MM.1S (cell line): Measurements from ENCODE around the gene TDRD12.

Experiments
- DNase-seq: peaks from one replicate; pipeline ENCODE4 v3.0.0-alpha.2; 2015
- H2AFZ ChIP-seq: fragments of 300-600 bp; sonication (generic); 2 replicates; pipeline ENCODE4 v1.6.0; 2016; ENCODE audit warnings: antibody characterized with exemption, low read length
- H3F3A ChIP-seq: fragments of 300-600 bp; sonication (generic); 2 replicates; pipeline ENCODE4 v1.6.1; 2016; ENCODE audit warnings: mild to moderate bottlenecking, antibody characterized with exemption, low read length, moderate library complexity, mixed read lengths; ENCODE audit not compliant: insufficient read depth
- H3K27ac ChIP-seq: fragments of 300-600 bp; sonication (generic); 2 replicates; pipeline ENCODE4 v1.5.1; 2016; ENCODE audit warnings: mild to moderate bottlenecking, low read length
- H3K27me3 ChIP-seq: fragments of 300-600 bp; sonication (generic); replicated peaks from 2 replicates; pipeline ENCODE4 v1.6.0; 2016; ENCODE audit warnings: low read length; ENCODE audit not compliant: insufficient read depth
- H3K36me3 ChIP-seq: fragments of 300-600 bp; sonication (generic); replicated peaks from 2 replicates; pipeline ENCODE4 v1.6.1; 2016; ENCODE audit warnings: mild to moderate bottlenecking, low read length, mixed read lengths; ENCODE audit not compliant: insufficient read depth
- H3K4me1 ChIP-seq: fragments of 300-600 bp; sonication (generic); 2 replicates; pipeline ENCODE4 v1.6.1; 2016; ENCODE audit warnings: low read length, mixed read lengths
- H3K4me2 ChIP-seq: fragments of 300-600 bp; sonication (generic); 2 replicates; pipeline ENCODE4 v1.6.0; 2016; ENCODE audit warnings: low read depth, low read length
- H3K4me3 ChIP-seq: fragments of 300-600 bp; sonication (generic); 2 replicates; pipeline ENCODE4 v1.5.1; 2016; ENCODE audit warnings: low read length, mixed read lengths
- H3K79me2 ChIP-seq: fragments of 300-600 bp; sonication (generic); 2 replicates; pipeline ENCODE4 v1.6.1; 2016; ENCODE audit warnings: mixed run types, low read length, mixed read lengths
- H3K9ac ChIP-seq: fragments of 300-600 bp; sonication (generic); 2 replicates; pipeline ENCODE4 v1.6.1; 2016; ENCODE audit warnings: low read length, mixed read lengths
- H3K9me2 ChIP-seq: fragments of 300-600 bp; sonication (generic); replicated peaks from 2 replicates; pipeline ENCODE4 v1.6.1; 2016; ENCODE audit warnings: mild to moderate bottlenecking, low read length, mixed read lengths; ENCODE audit not compliant: insufficient read depth
- H3K9me3 ChIP-seq: fragments of 300-600 bp; sonication (generic); replicated peaks from 2 replicates; pipeline ENCODE4 v1.6.1; 2016; ENCODE audit warnings: mild to moderate bottlenecking, low read length, mixed read lengths; ENCODE audit not compliant: insufficient read depth
- H4K20me1 ChIP-seq: fragments of 300-600 bp; sonication (generic); 2 replicates; pipeline ENCODE4 v1.6.1; 2016; ENCODE audit warnings: mild to moderate bottlenecking, low read length, moderate library complexity, mixed read lengths; ENCODE audit not compliant: insufficient read depth
- EZH2 ChIP-seq: fragments of 300-600 bp; sonication (generic); optimal IDR thresholded peaks from 2 replicates; pipeline ENCODE3; 2017; ENCODE audit warnings: low read depth, mild to moderate bottlenecking, antibody characterized with exemption, low read length, mixed read lengths
- EZH2phosphoT487 ChIP-seq: fragments of 300-600 bp; sonication (generic); IDR thresholded peaks from 2 replicates; pipeline ENCODE4 v1.6.1; 2018; ENCODE audit warnings: antibody characterized with exemption, low read length
- TF ChIP-seq, protein P1 (sequence below): fragments of 300-600 bp; sonication (generic); IDR thresholded peaks from 2 replicates; pipeline ENCODE4 v1.5.1; 2016; ENCODE audit warnings: antibody characterized with exemption, low read length, mixed read lengths

The TDRD12 gene

DNA sequence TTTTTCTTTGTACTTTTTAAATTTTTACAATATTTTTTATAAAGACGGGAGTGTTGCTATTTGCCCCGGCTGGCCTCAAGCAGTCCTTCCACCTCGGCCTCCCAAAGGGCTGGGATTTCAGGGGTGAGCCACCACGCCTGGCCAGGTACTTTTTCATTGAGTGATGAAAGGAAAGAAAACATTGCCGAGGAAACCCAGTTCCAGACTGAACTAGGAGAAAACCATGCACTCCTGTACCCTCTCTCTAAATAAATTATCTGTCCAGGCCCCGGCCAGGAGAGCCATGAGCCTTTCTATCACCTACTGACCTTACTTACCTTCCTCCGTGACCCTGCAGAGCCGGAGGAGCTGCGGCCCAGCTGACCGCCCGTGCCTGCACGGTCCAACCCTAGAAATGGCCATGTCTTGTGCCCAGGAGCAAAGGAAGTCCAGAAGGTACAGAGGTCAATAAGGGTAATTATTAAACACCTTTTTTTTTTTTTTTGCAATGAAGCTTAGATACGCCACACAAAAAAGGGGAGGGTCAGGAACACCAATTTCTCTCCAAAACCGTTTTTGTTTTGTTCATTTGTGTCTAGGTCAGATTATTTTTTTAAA lies 149.9 kb downstream of the TDRD12 start, which contains the start of gene SLC7A9:
TSS of gene SLC7A9 (minus strand) at position 399 of the 597 bp plus-strand sequence. CDS start 1,233 bp downstream, outside the sequence.
- H3K4me1 ChIP-seq: no peaks in the 10 kb centered on the region
- H3K79me2 ChIP-seq: no peaks in the 10 kb centered on the region
- H3K9me3 ChIP-seq: no peaks in the 10 kb centered on the region
- H4K20me1 ChIP-seq: no peaks in the 10 kb centered on the region
- H3K4me3 ChIP-seq: no peak within 1 kb of the TSS
- H3K4me2 ChIP-seq: no peak within 1 kb of the TSS
- no peaks in the 10 kb centered on the region for H3F3A ChIP-seq
- no peak within 1 kb of the TSS for H3K9ac ChIP-seq
- no peak for TF ChIP-seq EZH2
- no peak within 1 kb of the TSS for H3K27ac ChIP-seq
- no peaks in the 10 kb centered on the region for H3K9me2 ChIP-seq
- DNase-seq: no peak
- no peaks in the 10 kb centered on the region for H3K36me3 ChIP-seq
- H3K27me3 ChIP-seq: no peaks in the 10 kb centered on the region
- no peak within 1 kb of the TSS for H2AFZ ChIP-seq

DNA sequence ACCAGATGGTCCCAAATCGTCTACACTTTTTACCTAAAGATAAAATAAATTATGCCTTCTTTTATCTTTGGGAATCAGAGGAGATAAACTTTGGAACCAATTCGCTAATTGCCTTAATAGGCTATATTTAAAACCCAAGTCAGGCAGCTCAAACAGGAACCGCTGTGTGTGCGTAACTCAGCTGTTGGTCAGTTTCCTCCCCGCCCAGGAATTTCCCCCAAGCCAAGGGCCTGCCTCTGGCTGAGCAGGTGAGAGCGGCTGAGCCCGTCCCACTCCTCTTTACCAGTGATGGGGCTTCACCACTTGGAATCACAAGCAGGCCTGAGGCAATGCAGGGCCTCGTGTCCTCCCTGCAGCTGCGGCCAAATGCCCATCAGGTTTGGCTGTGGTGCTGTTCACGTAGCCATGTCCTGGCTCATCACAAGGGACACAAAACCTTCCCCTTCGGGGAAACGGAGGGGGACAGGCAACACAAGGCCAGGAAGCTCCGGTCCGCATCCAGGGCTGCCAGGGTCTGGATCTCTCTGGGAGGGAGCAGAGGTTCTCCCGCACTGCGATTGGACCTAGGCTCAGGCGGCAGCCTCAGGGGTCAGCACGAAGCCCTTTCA lies 150.5 kb downstream of the TDRD12 start:
- Histone ChIP-seq H3K9me2 (no peaks in the 10 kb centered on the region), H3K9ac (no peak overlapping the region), H2AFZ (no peak overlapping the region), H3K4me1 (no peaks in the 10 kb centered on the region), H3K36me3 (no peaks in the 10 kb centered on the region), H3K9me3 (no peaks in the 10 kb centered on the region), H3K27me3 (no peaks in the 10 kb centered on the region), H3K79me2 (no peaks in the 10 kb centered on the region), H4K20me1 (no peaks in the 10 kb centered on the region), H3K4me3 (no peak overlapping the region), H3F3A (no peaks in the 10 kb centered on the region), H3K27ac (no peak overlapping the region), H3K4me2 (no peak overlapping the region)
- TF ChIP-seq, protein P1, sequence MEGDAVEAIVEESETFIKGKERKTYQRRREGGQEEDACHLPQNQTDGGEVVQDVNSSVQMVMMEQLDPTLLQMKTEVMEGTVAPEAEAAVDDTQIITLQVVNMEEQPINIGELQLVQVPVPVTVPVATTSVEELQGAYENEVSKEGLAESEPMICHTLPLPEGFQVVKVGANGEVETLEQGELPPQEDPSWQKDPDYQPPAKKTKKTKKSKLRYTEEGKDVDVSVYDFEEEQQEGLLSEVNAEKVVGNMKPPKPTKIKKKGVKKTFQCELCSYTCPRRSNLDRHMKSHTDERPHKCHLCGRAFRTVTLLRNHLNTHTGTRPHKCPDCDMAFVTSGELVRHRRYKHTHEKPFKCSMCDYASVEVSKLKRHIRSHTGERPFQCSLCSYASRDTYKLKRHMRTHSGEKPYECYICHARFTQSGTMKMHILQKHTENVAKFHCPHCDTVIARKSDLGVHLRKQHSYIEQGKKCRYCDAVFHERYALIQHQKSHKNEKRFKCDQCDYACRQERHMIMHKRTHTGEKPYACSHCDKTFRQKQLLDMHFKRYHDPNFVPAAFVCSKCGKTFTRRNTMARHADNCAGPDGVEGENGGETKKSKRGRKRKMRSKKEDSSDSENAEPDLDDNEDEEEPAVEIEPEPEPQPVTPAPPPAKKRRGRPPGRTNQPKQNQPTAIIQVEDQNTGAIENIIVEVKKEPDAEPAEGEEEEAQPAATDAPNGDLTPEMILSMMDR: no peak
- no peak for TF ChIP-seq EZH2phosphoT487
- no peak for TF ChIP-seq EZH2
- DNase-seq: no peak

DNA sequence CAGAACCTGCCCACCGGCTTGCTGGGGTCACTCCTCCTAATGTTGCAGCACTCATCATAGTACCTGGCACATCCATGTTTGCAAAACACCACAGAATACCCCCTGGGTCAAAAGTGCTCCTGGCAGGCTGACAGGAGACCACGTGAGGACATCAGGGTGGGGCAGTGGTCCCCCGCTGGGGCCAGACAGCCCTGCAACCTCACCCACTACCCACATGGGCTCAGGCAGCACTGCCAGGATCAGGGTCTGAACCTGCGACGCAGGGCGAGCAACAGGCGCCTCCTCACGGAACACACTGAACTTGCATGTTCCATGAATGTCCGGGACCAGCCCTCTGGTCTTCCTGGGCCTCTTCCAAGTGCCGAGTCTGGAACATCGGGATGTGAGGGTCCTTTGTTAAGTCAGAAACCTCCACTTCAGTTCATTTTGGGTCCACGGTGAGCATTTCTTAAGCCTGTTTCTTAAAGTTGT lies 151.4 kb downstream of the TDRD12 start:
- Histone ChIP-seq H4K20me1 (no peaks in the 10 kb centered on the region), H3K27me3 (no peaks in the 10 kb centered on the region), H2AFZ (no peak overlapping the region), H3K4me3 (no peak overlapping the region), H3K9me2 (no peaks in the 10 kb centered on the region), H3K9me3 (no peaks in the 10 kb centered on the region), H3F3A (no peaks in the 10 kb centered on the region), H3K4me1 (no peaks in the 10 kb centered on the region), H3K4me2 (no peak overlapping the region), H3K27ac (no peak overlapping the region), H3K36me3 (no peaks in the 10 kb centered on the region), H3K79me2 (no peaks in the 10 kb centered on the region), H3K9ac (no peak overlapping the region)
- no peak for DNase-seq
- TF ChIP-seq EZH2 (no peak), EZH2phosphoT487 (no peak)
- TF ChIP-seq, protein P1: no peak

DNA sequence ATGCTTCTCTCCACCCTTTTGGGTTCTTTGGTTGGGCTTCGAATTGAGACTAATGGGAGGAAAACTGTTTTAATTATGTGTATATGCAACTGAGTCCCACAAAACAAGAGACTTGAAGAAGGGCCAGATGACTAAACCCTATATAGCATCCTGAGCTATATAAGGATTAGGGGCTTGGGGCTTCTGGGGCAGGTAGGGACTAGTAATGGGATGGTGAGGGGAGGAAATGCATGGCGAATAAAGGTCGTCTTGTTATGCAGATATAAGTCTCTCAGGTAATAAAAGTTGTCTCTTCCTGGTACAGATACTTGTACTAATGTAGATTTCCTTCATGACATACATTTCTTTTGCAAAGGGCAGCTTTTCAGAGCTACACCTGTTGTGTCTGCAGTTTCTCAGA lies 152.8 kb downstream of the TDRD12 start:
- H3K27me3 ChIP-seq: no peaks in the 10 kb centered on the region
- no peak overlapping the region for H2AFZ ChIP-seq
- no peak overlapping the region for H3K27ac ChIP-seq
- no peak for DNase-seq
- no peaks in the 10 kb centered on the region for H3F3A ChIP-seq
- no peak overlapping the region for H3K4me2 ChIP-seq
- no peaks in the 10 kb centered on the region for H3K9me3 ChIP-seq
- H3K9ac ChIP-seq: no peak overlapping the region
- TF ChIP-seq EZH2: no peak
- TF ChIP-seq, protein P1: no peak
- no peaks in the 10 kb centered on the region for H3K79me2 ChIP-seq
- H3K36me3 ChIP-seq: no peaks in the 10 kb centered on the region
- no peak overlapping the region for H3K4me3 ChIP-seq
- H3K9me2 ChIP-seq: no peaks in the 10 kb centered on the region
- no peaks in the 10 kb centered on the region for H3K4me1 ChIP-seq
- H4K20me1 ChIP-seq: no peaks in the 10 kb centered on the region
